ELF-1 (cell line): ENCODE results near the gene ENOX1.

Experiments used
- DNase-seq: peaks from one replicate; pipeline ENCODE4 v3.0.0-alpha.2; 2016; ENCODE audit warnings: low read depth, low spot score

The ENOX1 gene

DNA sequence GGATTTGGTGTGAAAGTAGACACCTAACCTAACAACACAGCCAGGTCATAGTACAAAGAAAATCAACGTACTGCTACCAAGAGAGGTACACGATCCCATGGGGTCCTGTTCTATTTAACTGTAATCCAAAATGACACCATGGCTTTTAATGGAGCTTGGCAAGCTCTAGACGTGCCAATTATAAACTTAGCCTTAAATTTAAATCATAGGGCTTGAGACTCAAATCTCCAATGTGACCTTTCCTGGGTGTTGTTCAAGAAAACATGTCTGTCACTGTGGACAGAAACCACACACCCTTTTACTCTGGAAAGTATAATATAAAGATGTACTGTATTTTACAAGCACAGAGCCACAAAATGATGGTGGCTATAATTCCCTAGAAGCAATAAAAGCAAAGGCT lies 299.3 kb downstream of the ENOX1 start:
- DNase-seq = no peak

DNA sequence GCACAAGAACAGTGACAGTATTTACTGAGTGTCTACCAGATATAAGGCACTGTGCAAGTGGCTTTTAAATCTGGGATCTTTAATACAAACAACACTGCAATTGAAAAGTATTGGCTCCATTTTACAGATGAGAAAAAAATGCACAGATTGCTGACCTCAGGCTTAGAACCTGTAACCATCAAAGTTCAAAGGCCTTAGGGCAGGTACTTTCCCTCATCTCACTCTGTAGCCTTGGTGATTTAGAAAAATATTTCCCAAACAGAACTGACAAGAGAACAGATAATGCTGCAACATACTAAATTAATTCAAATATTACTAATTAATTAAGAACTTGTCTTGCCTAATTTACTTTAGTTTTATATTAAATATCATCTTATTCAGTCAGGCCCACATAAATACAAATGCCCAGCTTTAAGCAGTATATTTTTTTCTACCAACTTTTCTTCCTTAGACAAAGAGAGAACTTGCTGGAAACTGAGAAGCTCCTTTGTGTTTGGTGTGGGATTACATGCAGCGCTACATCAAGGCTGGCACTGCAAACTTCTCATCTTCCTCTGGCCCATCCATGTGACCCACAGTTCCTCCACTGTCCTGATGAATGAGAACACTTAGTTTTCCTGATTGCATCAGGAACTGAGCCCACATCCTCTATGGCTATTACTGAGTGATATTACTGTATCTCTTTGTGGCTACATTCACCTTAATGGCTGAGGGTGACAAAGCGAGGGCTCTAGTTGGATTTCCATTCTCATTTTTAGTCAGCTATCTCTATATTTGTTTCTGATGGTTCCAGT lies 302.1 kb downstream of the ENOX1 start:
- no peak for DNase-seq

DNA sequence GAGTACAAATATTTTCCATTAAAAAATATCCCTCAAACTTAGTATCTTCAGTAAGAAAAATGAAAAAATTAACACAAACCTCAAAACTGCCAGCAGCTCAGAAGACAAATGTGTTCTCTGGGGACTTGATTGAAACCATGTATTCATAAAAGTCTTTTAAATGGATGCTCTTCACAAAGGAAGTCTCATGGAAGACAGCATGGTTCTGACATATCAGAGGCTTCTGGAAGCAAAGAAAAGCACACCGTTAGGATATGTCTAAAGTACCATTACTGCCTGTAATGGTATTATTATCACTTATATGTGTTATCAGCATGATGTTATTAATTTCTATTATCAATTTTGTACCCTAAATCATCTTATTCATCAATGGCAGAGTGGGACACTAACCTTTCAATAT lies 302.8 kb downstream of the ENOX1 start:
- no peak for DNase-seq

- no peak for DNase-seq
Observed at GRCh38 chr13:43482641-43483040, 304.1 kb downstream of the ENOX1 start.

GRCh38 chr13:43482026-43482425 lies 304.7 kb downstream of the ENOX1 start:
- no peak for DNase-seq

GRCh38 chr13:43478902-43479301 lies 307.9 kb downstream of the ENOX1 start:
- DNase-seq = no peak

DNA sequence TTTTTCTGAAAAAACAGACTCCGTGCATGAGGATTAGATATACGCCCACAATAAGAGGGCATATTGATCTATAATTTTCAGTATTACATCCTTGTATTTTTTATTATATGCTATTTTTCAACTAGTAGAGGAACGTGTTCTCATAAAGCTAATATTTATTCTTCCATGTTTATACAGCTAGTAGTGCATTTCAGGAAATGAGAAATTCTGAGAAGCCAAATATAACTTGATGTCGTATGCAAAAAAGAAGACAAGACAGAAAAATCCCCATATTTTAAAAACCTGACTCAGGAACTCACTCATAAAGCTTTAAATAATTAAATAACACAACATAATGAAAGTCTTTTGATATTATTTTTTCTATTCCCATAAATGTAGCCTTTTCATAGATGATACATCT lies 308.6 kb downstream of the ENOX1 start:
- DNase-seq = no peak

GRCh38 chr13:43475140-43475539 lies 311.6 kb downstream of the ENOX1 start:
- no peak for DNase-seq

GRCh38 chr13:43473437-43473836 lies 313.3 kb downstream of the ENOX1 start:
- no peak for DNase-seq

DNA sequence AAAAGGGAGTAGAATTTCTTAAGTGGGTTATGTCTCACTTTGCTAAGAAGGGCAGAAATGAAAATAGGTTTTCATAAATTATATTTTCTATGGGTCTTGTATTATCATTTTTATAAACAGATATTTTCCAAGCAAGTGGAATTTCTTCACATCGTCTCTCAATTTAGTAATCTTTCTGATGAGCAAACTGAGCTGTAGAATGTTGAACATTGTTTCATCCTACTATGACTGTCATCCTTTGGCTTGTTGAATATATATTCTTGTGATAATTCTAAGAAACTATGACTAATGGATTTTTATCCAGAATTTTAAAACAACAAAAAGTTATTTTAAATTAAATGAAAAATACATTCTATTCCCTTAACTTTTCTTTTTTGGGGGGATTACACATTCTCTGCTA lies 313.8 kb downstream of the ENOX1 start:
- no peak for DNase-seq

GRCh38 chr13:43472339-43472738 lies 314.4 kb downstream of the ENOX1 start:
- DNase-seq = no peak

DNA sequence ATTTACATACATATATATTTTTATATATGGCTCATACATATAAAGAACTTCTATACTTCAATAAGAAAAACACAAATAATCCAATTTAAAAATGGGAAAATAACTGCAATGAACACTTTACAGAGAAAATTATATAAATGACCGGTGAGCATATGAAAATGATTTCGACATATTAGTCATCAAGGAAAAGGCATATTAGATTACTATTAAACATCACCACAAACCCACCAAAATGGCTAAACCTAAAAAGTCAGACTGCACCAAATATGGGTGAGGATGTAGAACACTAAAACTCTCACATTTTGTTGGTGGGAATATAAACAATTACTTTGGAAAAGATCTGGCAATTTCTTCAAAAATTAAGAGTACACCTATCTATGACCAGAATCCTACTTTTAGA lies 316.2 kb downstream of the ENOX1 start:
- no peak for DNase-seq

GRCh38 chr13:43469791-43470190 lies 317.0 kb downstream of the ENOX1 start:
- no peak for DNase-seq

DNA sequence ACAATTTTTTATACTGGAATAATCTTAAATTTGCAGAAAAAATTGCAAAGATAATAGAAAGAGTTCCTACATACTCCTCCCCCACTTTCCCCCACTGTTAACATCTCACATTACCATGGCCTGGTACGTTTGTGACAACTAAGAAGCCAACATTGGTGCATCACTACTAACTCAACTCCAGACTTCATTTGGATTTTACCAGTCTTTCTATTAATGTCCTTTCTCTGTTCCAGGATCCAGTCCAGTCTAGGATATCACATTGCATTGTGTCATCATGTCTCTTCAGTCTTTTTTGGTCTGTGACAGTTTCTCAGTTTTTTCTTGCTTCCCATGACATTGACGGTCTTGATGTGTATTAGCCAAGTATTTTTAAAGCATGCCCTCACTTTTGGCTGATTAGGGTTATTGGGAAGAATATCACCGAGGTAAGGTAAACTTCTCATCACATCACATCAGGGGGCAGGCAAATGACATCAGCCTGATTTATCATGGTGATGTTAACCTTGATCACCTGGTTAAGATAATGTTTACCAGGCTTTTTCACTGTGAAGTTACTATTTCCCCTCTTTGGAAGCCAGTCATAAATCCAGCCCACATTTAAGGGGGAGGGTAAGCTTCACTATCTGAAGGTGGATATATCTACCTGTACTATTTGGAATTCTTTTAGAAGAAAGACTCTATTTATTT lies 322.1 kb downstream of the ENOX1 start:
- DNase-seq = no peak

DNA sequence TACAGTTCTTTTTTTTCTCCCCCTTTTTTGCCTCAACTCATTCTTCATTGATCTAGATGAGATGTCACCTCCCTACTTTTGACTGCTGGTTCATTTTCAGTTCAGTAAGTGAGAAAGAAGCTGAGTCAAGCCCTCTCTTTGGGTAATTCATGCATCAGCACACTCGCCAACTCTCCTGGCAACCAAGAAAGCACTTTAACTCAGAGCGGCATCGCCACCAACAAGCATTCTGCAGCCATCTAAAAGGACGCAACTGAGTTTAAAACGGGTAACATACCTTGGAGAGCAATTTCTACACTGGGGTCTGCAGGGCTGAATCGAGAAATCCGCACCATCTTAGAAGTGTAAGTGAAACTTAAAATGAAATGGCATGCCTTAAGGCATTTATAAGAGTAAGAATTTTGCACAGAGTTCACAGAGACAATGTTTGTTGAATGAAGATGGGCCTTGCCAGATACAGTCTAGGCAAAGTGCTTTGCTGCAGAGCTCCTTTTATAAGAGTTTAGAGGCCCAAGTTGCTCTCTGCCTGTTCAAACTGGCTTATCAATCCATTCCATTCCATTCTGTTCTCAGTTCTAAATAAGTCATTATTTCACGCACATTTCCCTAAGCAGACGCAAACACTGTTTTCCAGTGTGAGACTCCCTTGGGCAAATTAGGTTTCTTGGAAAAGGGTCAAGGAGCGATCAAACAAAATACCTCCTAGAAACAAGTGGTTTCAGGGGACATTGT lies 338.0 kb downstream of the ENOX1 start:
- DNase-seq = no peak

DNA sequence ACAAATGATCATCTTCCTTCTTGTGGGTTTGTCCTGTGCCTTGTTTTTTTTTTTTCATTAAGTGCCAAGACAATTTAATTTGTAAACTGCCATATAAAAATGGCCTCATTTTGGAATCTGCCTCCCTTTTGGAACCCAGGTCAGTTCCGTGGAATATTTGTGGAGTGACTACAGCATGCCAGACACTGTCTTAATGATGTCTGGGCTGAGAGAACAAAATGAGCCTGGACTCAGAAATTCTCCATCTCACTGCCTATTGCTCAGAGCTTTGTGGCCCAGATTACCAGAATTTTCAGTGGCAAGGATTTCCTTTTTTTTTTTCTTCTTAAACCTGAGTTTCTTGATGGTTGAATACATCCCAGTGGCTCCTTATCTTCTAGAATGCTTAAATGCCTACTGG lies 340.6 kb downstream of the ENOX1 start:
- no peak for DNase-seq

DNA sequence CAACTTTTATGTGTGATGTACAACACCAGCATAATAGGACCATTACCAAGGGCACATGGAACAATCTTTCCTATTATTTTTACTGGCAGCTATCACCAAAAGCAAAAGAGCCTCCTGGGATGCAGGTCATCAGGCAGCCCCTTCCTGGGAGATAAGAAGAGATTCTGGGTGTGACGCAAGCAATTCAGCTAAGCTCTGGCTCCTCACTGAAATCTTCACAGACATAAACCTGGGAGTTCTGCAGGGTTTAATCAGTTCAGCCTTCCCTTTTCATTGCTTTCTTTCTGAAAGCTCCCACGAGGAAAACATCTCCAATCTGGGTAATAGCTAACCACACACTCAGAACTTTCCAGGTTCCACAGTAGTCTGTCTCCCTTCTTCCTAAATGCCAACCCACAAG lies 341.1 kb downstream of the ENOX1 start:
- DNase-seq = no peak

GRCh38 chr13:43444081-43444480 lies 342.7 kb downstream of the ENOX1 start:
- DNase-seq = no peak

GRCh38 chr13:43441899-43442499 lies 344.8 kb downstream of the ENOX1 start:
- DNase-seq = no peak

DNA sequence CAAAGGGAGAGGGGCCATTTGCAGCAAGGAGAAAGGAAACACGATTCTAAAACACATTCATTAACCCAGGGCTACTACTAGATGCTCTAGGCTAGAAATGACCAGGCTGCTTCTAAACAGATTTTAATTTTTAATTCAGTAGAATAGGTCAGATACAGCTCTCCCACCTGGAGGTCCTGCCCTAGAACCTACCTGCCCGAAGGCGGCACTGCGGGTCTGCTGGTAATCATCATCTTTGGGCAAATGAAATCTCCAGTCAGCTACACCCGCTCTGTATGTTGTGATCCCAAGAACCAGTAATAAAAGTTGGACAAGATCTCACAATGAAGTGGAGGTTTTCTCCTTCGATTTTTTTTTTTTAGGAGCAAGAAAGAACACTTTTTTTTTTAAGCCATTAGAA lies 345.3 kb downstream of the ENOX1 start:
- DNase-seq = no peak

DNA sequence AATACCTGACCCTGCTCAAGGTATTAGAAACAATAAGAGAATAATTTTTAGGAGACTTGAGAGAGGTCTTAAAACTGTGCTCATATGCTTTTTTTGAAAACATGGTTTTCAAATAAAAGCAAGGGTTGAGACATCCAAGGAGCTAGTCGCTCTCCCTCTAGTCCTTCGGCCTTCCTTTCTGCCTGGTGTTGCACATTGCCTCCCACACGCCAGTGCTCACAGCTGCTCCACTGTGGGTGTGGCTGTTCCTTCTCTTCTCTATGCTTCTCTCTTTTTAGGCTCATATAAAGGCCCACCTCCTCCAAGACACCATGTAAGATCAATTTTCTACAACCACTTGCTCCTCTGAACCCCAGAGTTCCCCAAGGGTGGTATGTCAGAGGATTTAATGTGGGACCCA lies 352.6 kb downstream of the ENOX1 start:
- DNase-seq = no peak

DNA sequence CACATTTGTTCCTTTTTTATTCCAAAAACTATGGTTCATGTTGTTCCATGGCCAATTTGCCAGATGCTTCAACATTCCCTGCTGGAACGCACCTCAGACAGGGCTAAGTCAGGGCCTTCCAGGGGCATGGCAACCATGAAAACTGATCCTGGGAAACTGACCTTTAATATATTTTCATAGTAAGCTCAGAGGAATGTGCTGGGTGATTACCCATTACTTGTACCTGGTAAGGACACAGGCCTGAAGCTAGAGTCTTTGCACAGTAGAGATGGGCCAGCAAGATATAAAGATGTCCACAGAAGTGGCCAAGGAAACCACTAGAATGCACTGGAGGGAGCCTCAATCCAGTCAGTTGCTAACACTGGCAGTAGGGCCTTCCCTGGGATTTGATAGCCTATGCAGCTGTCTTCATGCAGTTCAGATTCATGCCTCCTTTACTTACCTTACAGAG lies 353.1 kb downstream of the ENOX1 start:
- no peak for DNase-seq
